A549 (cell line): ENCODE data around the gene BPIFA1. TPM values are rescaled to one million over a fixed set of nuclear protein-coding genes. Genes with fewer than 3 reads are reported as not detected.

Experiments
- ATAC-seq, 2 experiments: fragments of 200-7000 bp in 1 of 2; fragments of >200 bp in 1 of 2; cut with Nextera tagmentation in 1 of 2; cut with Tn5 transposase in 1 of 2; 3 replicates each; pipeline versions ENCODE4 v1.8.0 to v1.9.1; 2018 to 2020; ENCODE audit warnings: mild to moderate bottlenecking in 1 of 2, moderate library complexity in 1 of 2
- CTCF ChIA-PET: fragments of 300-600 bp; sonication (Branson Sonifier 250); formaldehyde crosslinking; extraction: SDS; loops from one replicate; lab custom pipeline; 2021; ENCODE audit warnings: antibody characterized with exemption, inconsistent platforms; lab: Yijun Ruan, JAX
- POLR2A ChIA-PET: fragments of 350-600 bp; formaldehyde crosslinking; extraction: SDS; loops from one replicate; lab custom pipeline; 2021; ENCODE audit warnings: antibody characterized with exemption, inconsistent platforms; lab: Yijun Ruan, JAX
- DNase-seq, 2 experiments: peaks; one replicate each; pipeline versions ENCODE4 v3.0.0 to v3.0.0-alpha.2; 2011 to 2016; ENCODE audit warnings: low read depth in 1 of 2, low spot score in 1 of 2
- FAIRE-seq: peaks from 2 replicates; lab custom pipeline; 2011; peaks lifted over from hg19 to GRCh38; lab: Jason Lieb, UNC
- H3K27ac ChIP-seq, 2 experiments: fragments of >200 bp; sonication (Bioruptor Twin); formaldehyde crosslinking; 3 replicates each; pipeline ENCODE4 v1.5.1; 2016 to 2017
- H3K4me1 ChIP-seq: fragments of >200 bp; sonication (Bioruptor Twin); formaldehyde crosslinking; 3 replicates; pipeline ENCODE4 v1.6.1; 2016
- H3K4me2 ChIP-seq: fragments of >200 bp; sonication (Bioruptor Twin); formaldehyde crosslinking; 3 replicates; pipeline ENCODE4 v1.6.1; 2016
- H3K4me3 ChIP-seq: fragments of >200 bp; sonication (Bioruptor Twin); formaldehyde crosslinking; 3 replicates; pipeline ENCODE4 v1.5.1; 2016
- H3K9me3 ChIP-seq: fragments of >200 bp; sonication (Bioruptor Twin); formaldehyde crosslinking; 3 replicates; pipeline ENCODE4 v1.6.1; 2016
- BCL3 ChIP-seq: fragments of >200 bp; sonication (Bioruptor Twin); formaldehyde crosslinking; IDR thresholded peaks from 3 replicates; pipeline ENCODE4 v1.6.1; 2016
- CTCF ChIP-seq: fragments of >200 bp; sonication (Bioruptor Twin); formaldehyde crosslinking; IDR thresholded peaks from 3 replicates; pipeline ENCODE4 v1.5.1; 2016
- EP300 ChIP-seq, 2 experiments: fragments of >200 bp; sonication (Bioruptor Twin); formaldehyde crosslinking; IDR thresholded peaks; 2 replicates in 1 of 2; 3 replicates in 1 of 2; pipeline ENCODE4 v1.6.1; 2016 to 2017
- ESRRA ChIP-seq: fragments of 150-350 bp; IDR thresholded peaks from 2 replicates; pipeline ENCODE4 v1.6.1; 2014; ENCODE audit warnings: mild to moderate bottlenecking, low read length, borderline replicate concordance
- FOSB ChIP-seq: fragments of 250-450 bp; sonication (Bioruptor Pico); IDR thresholded peaks from 2 replicates; pipeline ENCODE4 v1.5.0; 2020; ENCODE audit warnings: mild to moderate bottlenecking, moderate library complexity
- FOXS1 ChIP-seq: fragments of 250-450 bp; sonication (Bioruptor Pico); IDR thresholded peaks from 2 replicates; pipeline ENCODE4 v1.5.0; 2020; ENCODE audit warnings: mild to moderate bottlenecking, moderate library complexity
- HMGXB4 ChIP-seq: fragments of 250-450 bp; sonication (Bioruptor Pico); IDR thresholded peaks from 2 replicates; pipeline ENCODE4 v1.5.0; 2021; ENCODE audit warnings: mild to moderate bottlenecking, moderate library complexity, borderline replicate concordance
- JUNB ChIP-seq: fragments of >200 bp; sonication (Bioruptor Twin); formaldehyde crosslinking; IDR thresholded peaks from 2 replicates; pipeline ENCODE4 v1.6.1; 2016
- KDM1A ChIP-seq: fragments of 200-600 bp; sonication (generic); IDR thresholded peaks from 2 replicates; pipeline ENCODE4 v1.6.1; 2016; ENCODE audit warnings: low read depth, mild to moderate bottlenecking
- KDM5A ChIP-seq: fragments of 200-600 bp; sonication (generic); IDR thresholded peaks from 2 replicates; pipeline ENCODE4 v1.6.1; 2016; ENCODE audit warnings: antibody characterized with exemption, mild to moderate bottlenecking
- NPAS2 ChIP-seq: fragments of 250-450 bp; sonication (Bioruptor Pico); IDR thresholded peaks from 2 replicates; pipeline ENCODE4 v1.8.0; 2022; ENCODE audit warnings: mild to moderate bottlenecking, moderate library complexity, borderline replicate concordance
- PBX3 ChIP-seq: IDR thresholded peaks from 2 replicates; pipeline ENCODE4 v1.6.1; 2012
- PHF8 ChIP-seq: fragments of 200-600 bp; sonication (generic); IDR thresholded peaks from 2 replicates; pipeline ENCODE4 v1.6.1; 2016; ENCODE audit warnings: low read depth, mild to moderate bottlenecking, antibody characterized with exemption, moderate library complexity, borderline replicate concordance
- POLR2A ChIP-seq: IDR thresholded peaks from 2 replicates; pipeline ENCODE4 v1.6.1; 2012; ENCODE audit warnings: mild to moderate bottlenecking, low read length
- RARB ChIP-seq: fragments of 250-450 bp; sonication (Bioruptor Pico); IDR thresholded peaks from 2 replicates; pipeline ENCODE4 v1.8.0; 2021; ENCODE audit warnings: mild to moderate bottlenecking, moderate library complexity
- SMC3 ChIP-seq: fragments of >200 bp; sonication (Bioruptor Twin); formaldehyde crosslinking; IDR thresholded peaks from 3 replicates; pipeline ENCODE4 v1.6.1; 2018; ENCODE audit warnings: inconsistent platforms
- TP53 ChIP-seq: fragments of 250-450 bp; sonication (Bioruptor Pico); IDR thresholded peaks from 2 replicates; pipeline ENCODE4 v1.5.0; 2021; ENCODE audit warnings: mild to moderate bottlenecking, moderate library complexity
- ZFP36 ChIP-seq: fragments of 450-650 bp; IDR thresholded peaks from 2 replicates; pipeline ENCODE4 v1.6.1; 2014; ENCODE audit warnings: borderline replicate concordance; ENCODE audit not compliant: partially characterized antibody
- WGBS: methylation state at CpG from one replicate; pipeline ENCODE4 v1.1.6; 2017; ENCODE audit errors: missing lambda C conversion rate; 5-methylcytosine and 5-hydroxymethylcytosine counted together
- polyA plus RNA-seq, 4 experiments: library from polyadenylated mRNA; depleted of rRNA in 3 of 4; stranded (reverse); fragments of >200 nt; fragmentation: RNase III in 1 of 4; extraction: RNeasy Plus Mini Kit Qiagen cat#74134 plus additional on column Dnase treatment in 1 of 4; gene quantifications; 2 replicates in 3 of 4; 3 replicates in 1 of 4; pipeline ENCODE4 v1.2.3, GENCODE V29; 2011 to 2017

The BPIFA1 gene
- polyA plus RNA-seq, 2 of the 4 experiments (the other 2 are of a cell fraction), result not detected

DNA sequence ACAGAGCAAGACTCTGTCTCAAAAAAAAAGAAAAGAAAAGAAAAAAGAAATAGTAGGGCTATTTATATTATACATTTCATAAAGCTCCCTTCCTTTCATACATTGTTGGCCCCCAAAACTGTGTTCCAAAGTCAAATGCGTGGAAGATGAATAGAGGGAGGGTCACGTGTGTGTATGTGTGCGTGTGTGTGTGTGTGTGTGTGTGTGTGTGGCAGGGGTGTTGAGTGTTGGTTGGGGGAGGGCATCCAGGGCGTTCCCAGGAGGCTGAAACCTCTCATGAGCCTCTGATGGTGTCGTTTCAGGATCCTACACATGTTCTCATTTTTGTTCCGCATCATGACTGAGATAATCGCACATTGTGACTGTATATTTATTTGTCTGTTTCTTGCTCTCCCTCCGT, 39.4 kb downstream of the BPIFA1 start:
- POLR2A ChIA-PET, result no interaction called here
- H3K4me1 ChIP-seq, result peaks cover 5% of the 10 kb centered on the region; the same call in 2 of the 3 replicates
- TF ChIP-seq PBX3 (no peak), BCL3 (no peak), TP53 (CRISPR knock-in tag) (no peak), FOSB (CRISPR knock-in tag) (no peak), PHF8 (no peak), JUNB (no peak), RARB (no peak), SMC3 (no peak), CTCF (no peak), KDM1A (no peak), NPAS2 (CRISPR knock-in tag) (no peak), KDM5A (no peak), EP300 (IDR thresholded peaks at IDR 0.05) (no peak), ZFP36 (no peak), HMGXB4 (CRISPR knock-in tag) (no peak)
- H3K4me3 ChIP-seq, result no peak overlapping the region
- CTCF ChIA-PET, result interaction anchor here (0.7 to 1.7 kb wide), 4 partner anchors 10 to 76 kb away, joined by 3 to 5 read pairs (median 4); no protein-coding TSS in a partner anchor
- H3K9me3 ChIP-seq, result no peaks in the 10 kb centered on the region
- DNase-seq, result no peak
- WGBS, result 63% methylated on average over 8 of the region's 8 CpGs
- no peak for ATAC-seq
- no peak for FAIRE-seq
- no peak overlapping the region for H3K4me2 ChIP-seq
- no peak overlapping the region for H3K27ac ChIP-seq

GRCh38 chr20:33275871-33276270, 40.1 kb downstream of the BPIFA1 start:
- CTCF ChIA-PET, result interaction anchor here (0.8 to 1.3 kb wide), 3 partner anchors 10 to 19 kb away, joined by 3 to 5 read pairs (median 3); no protein-coding TSS in a partner anchor
- DNase-seq (no peak), ATAC-seq (no peak), FAIRE-seq (no peak)
- H3K4me2 ChIP-seq, result no peak overlapping the region
- WGBS, result 56% methylated on average over 3 of the region's 3 CpGs
- peaks cover 5% of the 10 kb centered on the region; the same call in 2 of the 3 replicates for H3K4me1 ChIP-seq
- POLR2A ChIA-PET, result no interaction called here
- no peaks in the 10 kb centered on the region for H3K9me3 ChIP-seq
- no peak overlapping the region for H3K4me3 ChIP-seq
- TF ChIP-seq FOSB (CRISPR knock-in tag) (no peak), HMGXB4 (CRISPR knock-in tag) (no peak), FOXS1 (CRISPR knock-in tag) (no peak), POLR2A (no peak), ESRRA (no peak)
- no peak overlapping the region for H3K27ac ChIP-seq
